ENCODE results near the gene OPN1SW.

Gene OPN1SW

GRCh38 chr7:128757203-128757602 is 18.4 kb downstream of the OPN1SW start:
- no peak for DNase-seq

GRCh38 chr7:128755819-128756476 is 19.6 kb downstream of the OPN1SW start:
- DNase-seq, result no peak

GRCh38 chr7:128755075-128755818 is 20.3 kb downstream of the OPN1SW start:
- DNase-seq, result no peak

GRCh38 chr7:128752251-128752650 is 23.3 kb downstream of the OPN1SW start:
- no peak for DNase-seq

GRCh38 chr7:128747327-128748079 is 28.1 kb downstream of the OPN1SW start:
- DNase-seq, result no peak

- DNase-seq, result no peak
Observed at GRCh38 chr7:128745706-128746105, 29.9 kb downstream of the OPN1SW start.

GRCh38 chr7:128744366-128744905 is 31.2 kb downstream of the OPN1SW start:
- DNase-seq, result no peak

- no peak for DNase-seq
Observed at GRCh38 chr7:128743112-128743772, 32.4 kb downstream of the OPN1SW start.

GRCh38 chr7:128742206-128742605 is 33.4 kb downstream of the OPN1SW start:
- no peak for DNase-seq

- DNase-seq, result no peak
Observed at GRCh38 chr7:128741491-128741890, 34.1 kb downstream of the OPN1SW start.

GRCh38 chr7:128740996-128741395 is 34.6 kb downstream of the OPN1SW start:
- no peak for DNase-seq

- no peak for DNase-seq
Observed at GRCh38 chr7:128739990-128740682, 35.5 kb downstream of the OPN1SW start.

GRCh38 chr7:128739048-128739962 is 36.3 kb downstream of the OPN1SW start, which contains the start of gene CALU:
Gene CALU, plus strand, starts transcription at chr7:128739359. Its CDS starts 9,225 bp downstream, at chr7:128748584.
- DNase-seq, result peak; percentile 96

GRCh38 chr7:128738570-128739047 is 37.0 kb downstream of the OPN1SW start:
- peak; percentile 88 for DNase-seq

- DNase-seq, result no peak
Observed at GRCh38 chr7:128737867-128738385, 37.7 kb downstream of the OPN1SW start.

- no peak for DNase-seq
Observed at GRCh38 chr7:128737441-128737840, 38.2 kb downstream of the OPN1SW start.

GRCh38 chr7:128735436-128735835 is 40.2 kb downstream of the OPN1SW start:
- no peak for DNase-seq

GRCh38 chr7:128734890-128735289 is 40.7 kb downstream of the OPN1SW start:
- no peak for DNase-seq

GRCh38 chr7:128733278-128733645 is 42.3 kb downstream of the OPN1SW start:
- no peak for DNase-seq

Measured in right kidney (tissue), 1 donor.